ENCODE results near the gene UBXN1.
A peak's percentile ranks its signal among the peaks of the same experiment; 100 is the strongest.
"Not testable (repeated sequence)": the region's sequence is repeated elsewhere in the genome, so short reads cannot be mapped to it uniquely, and the experiment has no call there.

UBXN1 gene

GRCh38 chr11:62707277-62707861 is 28.5 kb upstream of the UBXN1 start, which contains the start of the genes BSCL2 and GNG3:
Gene BSCL2 (minus strand): TSS chr11:62707424. CDS start chr11:62707195, 229 bp downstream.
Gene GNG3 (plus strand): TSS chr11:62707676. CDS start chr11:62708296, 620 bp downstream.
- peak; percentile 90 for DNase-seq

DNA sequence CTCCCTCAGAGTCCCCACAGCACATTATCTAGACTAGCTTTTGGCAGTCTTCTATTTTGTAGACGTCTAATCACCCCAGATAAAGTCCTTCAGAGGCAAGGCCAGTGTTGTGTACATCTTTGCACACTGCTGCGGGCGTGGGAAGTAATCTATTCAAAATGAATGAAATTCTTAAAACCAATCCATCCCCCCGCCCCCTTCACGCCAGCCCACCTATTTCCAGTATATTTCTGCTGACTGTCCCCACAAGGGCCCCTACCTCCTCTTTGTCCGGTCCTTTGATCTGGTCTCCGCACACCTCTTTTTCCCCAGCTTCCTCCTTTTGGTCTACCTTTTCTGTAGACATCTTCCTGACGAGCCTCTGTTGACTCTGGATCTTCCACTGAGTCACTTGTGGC is 28.0 kb upstream of the UBXN1 start:
- no peak for DNase-seq

- DNase-seq = peak; percentile 82 to 95
Measured at GRCh38 chr11:62705880-62706849, 27.3 kb upstream of the UBXN1 start.

- DNase-seq = peak; percentile 29 to 70
Measured at GRCh38 chr11:62705413-62705812, 26.5 kb upstream of the UBXN1 start.

GRCh38 chr11:62703921-62704320 is 25.0 kb upstream of the UBXN1 start:
- not testable (repeated sequence) for DNase-seq

DNA sequence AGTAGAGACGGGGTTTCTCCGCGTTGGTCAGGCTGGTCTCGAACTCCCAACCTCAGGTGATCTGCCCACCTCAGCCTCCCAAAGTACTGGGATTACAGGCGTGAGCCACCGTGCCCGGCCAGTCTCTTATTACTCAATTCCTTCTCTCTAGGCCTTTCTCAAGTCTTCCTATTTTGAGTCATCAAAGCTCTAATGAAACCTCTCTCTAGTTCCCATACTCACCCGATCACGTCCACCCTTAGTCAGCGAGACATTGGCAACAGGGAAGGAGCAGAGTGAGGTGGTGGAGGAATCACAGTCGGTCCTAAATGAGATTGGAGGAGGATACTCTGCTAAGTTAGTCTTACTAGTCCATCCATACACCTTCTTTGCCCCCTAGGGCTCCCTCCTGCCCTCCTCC is 23.4 kb upstream of the UBXN1 start:
- no peak for DNase-seq

DNA sequence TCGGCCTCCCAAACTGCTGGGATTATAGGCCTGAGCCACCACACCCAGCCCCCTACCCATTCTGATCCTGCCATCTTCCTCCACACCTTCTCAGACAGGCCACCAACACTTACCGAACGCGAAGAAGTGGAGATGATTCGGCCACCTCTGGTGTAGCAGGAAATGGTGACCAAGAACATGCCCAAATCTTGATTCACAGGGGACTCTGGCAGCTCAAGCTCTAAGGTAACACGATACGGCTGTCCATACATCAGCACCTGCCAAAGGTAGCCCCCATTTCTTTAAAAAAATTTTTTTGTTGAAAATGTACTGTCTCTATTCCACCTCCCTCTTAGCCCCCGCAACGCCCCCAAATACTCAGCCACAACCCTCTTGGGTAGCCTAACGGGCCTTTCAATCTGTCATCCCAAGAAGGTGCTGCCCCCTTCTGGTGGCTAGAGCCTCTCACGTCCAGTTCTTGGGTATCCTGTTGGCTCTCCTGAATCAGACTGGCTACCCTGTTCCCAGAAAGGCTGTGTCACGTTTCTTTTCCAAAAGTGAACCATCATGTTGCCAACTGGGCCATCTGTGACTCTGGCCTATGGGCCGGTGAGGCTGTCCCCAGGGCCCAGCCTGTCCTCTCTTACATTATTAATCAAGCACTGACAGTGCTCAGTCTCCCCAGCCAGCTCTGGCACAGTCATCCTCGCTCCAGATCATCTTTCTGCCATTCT is 15.7 kb upstream of the UBXN1 start:
- DNase-seq = peak; percentile 42 to 80

GRCh38 chr11:62693624-62694023 is 14.8 kb upstream of the UBXN1 start:
- not testable (repeated sequence) for DNase-seq

DNA sequence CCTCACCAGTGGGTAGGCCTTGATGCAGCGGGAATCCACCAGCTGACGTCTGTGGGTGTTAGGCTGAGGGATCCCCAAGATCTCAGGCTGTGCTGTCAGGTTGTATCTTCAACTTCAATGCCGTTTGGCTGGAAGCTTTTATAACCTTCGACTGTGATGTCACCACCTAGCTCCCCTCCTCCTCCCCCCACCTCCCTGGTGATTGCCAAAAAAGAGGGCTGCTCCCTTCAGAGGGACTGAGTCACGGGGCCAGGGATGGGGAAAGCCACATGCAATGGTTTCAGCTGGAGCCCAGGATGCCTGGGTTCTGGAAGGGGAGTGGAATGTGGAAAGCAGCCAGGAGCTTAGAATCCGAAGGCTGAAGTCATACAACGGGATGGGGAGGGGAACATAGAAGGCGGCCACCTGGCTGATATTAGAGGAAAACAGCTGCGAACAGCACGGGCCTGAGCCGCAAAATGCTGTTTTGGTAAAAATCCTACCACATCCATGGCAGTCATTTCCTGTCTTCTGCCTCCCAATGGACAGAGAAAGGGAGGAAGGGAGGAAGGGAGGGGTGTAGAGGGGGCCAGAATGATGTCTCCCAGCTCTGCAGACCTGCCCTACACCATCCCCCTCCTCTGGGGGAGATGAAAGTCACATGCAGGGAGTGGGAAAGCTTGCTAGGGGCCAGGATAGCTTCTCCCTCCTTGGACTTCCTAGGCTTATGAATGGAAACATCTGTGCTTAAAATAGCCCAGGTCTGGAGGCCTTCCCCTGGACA is 10.7 kb upstream of the UBXN1 start, which contains the start of gene LRRN4CL:
Gene LRRN4CL (minus strand): TSS at position 110 of the 763 bp plus-strand sequence. CDS start 1,022 bp downstream, outside the sequence.
- no peak for DNase-seq

DNA sequence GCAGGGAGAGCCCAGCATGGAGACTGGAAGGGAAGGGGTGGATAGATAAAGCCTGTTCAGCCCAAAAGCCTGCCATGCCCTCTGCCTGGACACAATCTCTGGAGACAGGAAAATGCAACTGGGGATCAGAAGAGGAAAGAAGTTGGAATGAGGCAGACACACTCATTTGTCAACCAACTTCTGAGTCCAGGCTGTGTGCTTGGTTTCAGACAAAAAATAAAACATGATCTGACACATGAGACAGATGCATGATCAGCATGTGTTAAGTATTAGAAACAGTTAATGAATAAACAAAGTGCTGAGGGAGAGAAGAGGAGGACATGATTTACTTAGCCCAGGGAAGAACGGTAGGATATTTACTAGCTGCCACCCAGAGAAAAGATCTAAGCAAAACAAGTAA is 9.6 kb upstream of the UBXN1 start:
- no peak for DNase-seq

DNA sequence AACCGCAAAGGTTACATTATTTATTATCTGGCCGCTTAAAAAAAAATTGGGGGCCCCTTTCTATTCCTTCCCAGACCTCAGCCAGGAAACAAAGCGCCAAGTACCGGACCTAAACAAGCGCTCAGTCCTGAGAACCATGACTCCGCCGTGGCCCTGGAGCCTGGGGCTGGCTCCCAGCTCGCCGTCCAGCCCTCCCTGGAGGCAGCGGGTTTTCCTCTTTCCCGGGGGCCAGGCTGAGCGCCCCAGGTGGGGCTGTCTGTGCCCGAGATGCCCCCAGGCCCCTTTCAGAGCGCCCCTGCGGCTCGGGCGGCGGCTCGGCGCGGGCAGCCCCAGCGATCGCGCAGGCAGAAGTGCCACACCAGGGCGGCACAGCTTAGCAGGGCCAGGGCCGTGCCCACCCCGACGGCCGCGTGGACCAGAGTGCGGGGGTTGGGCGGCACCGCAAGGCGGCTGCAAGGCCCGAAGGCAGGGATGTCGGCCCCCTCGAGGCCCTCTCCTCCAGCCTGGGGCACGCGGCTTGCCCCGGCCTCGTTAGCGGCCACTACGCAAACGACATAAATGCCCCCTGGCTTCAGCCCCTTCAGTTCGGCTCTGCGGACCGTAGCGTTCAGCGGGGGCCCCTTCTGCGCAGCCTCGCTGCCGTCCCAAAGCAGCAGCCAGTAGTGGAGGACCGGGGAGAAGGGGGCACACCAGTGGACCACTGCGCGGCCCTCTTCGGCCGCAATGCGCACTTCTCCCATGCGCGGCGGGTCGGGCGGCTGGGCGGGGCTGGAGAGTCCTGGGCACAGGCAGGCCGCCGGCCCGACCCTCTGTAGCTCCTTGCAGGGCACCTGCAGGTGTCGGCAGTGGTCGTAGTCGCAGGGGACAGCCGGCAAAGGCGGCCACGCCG is 8.9 kb upstream of the UBXN1 start:
- no peak for DNase-seq

DNA sequence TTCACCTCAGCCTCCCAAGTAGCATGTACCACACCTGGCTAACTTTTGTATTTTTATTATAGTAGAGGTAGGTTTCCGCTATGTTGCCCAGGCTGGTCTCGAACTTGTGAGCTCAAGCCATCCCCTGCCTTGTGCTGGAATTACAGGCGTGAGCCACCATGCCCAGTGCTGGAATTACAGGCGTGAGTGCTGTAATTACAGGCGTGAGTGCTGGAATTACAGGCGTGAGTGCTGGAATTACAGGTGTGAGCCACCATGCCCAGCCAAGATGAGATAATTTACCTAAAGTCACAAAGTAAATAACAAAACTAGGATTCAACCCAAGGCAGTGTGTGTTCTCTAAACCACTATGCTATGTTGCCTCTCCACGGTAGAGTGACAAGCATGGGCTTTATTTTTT is 3.6 kb upstream of the UBXN1 start:
- no peak for DNase-seq

GRCh38 chr11:62680825-62681240 is 2.0 kb upstream of the UBXN1 start:
- DNase-seq = peak; percentile 76

DNA sequence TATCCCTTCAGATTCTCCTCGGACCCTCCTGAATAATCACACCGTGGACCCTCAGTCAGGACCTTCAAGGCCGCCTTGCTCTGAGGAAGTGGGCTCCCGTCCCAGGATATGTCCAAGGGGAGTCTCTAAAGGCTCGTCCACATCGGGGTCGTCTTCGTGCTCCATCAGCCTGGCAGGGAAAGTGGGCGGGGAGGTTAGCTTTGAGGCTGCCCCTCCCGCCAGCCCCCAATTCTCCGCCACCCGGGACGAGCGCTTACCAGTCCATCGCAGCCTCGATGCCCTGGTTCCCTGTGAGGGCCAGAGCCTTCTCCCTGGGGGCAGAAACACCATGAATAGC is 472 bp downstream of the UBXN1 start:
- DNase-seq = no peak

GRCh38 chr11:62677714-62678113 is 1.2 kb downstream of the UBXN1 start:
- no peak for DNase-seq

DNA sequence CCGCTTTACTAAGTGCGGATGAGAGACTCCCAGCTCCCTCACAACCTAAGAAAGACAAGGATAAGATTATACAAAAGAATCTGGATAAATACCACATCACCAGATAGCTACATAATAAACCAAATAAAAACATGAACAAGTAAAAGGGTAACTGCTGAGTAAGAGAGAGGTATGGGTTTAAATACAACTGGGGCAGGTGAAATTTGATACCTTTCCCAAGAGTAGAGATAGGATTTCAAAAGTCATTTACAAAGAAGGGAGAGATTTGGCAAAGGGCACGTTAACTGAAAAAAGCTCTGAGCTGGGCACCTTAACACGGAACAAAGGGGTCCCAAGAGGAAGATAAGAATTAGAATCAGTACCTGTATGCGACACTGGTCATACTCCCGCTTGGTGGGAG is 1.7 kb downstream of the UBXN1 start:
- DNase-seq = no peak

GRCh38 chr11:62676698-62677097 is 2.2 kb downstream of the UBXN1 start:
- no peak for DNase-seq

DNA sequence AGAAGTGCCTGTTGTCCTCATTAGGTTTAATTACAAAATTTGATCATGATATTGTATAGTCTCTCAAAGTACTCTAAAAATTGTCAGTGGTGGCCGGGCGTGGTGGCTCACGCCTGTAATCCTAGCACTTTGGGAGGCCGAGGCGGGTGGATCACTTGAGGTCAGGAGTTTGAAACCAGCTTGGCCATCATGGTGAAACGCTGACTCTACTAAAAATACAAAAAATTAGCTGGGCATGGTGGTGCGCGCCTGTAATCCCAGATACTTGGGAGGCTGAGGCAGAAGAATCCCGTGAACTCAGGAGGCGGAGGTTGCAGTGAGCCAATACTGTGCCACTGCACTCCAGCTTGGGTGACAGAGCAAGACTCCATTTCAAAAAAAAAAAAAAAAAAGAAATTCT is 3.5 kb downstream of the UBXN1 start:
- DNase-seq = not testable (repeated sequence)

DNA sequence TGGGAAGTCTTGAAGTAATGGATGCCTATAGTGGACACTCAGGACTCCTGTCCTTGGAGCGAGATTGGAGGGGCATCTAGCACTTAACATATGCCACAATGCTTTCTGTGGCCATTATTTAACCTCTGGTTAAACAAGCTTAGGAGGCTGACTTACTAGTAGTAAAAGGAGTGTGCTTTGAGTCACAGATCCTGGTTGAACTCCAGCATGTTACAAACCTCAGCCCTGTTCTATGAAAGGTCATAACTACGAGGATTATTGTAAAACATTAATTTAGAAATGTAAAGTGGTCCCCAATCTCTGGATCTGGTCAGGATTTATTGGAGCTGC is 5.7 kb downstream of the UBXN1 start:
- DNase-seq = no peak

DNA sequence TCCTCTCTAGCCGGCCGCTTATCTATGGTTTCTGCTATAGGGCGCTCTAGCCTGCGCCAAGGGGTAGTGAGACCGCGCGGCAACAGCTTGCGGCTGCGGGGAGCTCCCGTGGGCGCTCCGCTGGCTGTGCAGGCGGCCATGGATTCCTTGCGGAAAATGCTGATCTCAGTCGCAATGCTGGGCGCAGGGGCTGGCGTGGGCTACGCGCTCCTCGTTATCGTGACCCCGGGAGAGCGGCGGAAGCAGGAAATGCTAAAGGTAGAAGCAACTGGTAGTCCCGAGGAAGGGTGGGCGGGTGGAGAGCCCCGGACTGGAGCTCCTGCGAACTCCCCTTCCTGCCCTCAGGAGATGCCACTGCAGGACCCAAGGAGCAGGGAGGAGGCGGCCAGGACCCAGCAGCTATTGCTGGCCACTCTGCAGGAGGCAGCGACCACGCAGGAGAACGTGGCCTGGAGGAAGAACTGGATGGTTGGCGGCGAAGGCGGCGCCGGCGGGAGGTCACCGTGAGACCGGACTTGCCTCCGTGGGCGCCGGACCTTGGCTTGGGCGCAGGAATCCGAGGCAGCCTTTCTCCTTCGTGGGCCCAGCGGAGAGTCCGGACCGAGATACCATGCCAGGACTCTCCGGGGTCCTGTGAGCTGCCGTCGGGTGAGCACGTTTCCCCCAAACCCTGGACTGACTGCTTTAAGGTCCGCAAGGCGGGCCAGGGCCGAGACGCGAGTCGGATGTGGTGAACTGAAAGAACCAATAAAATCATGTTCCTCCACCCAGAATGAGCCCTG is 7.1 kb downstream of the UBXN1 start, which contains the start of the genes LBHD1 and UQCC3:
Gene LBHD1 (minus strand): TSS at position 660 of the 782 bp plus-strand sequence. CDS start 2,236 bp downstream, outside the sequence.
Gene UQCC3 (plus strand): TSS at position 66 of the 782 bp plus-strand sequence. CDS start 73 bp downstream, at position 139.
- DNase-seq = peak; percentile 70 to 88

DNA sequence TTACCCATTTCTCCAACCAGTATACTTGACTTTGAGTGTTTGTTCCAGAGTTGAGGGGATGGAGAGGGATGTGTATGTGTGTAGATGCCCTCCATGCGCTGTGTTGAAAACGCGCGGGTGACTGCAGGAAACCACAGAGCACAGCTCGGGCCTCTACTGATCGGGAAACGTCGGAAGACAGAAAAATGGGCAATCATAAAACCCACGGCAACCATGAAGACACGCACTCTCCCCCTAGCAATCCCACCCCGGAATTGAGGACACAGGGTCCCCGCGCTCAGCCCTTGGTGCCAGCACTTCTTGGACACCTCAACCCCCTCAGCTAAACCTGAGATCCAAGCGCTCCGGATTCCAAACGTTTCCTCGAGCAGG is 7.7 kb downstream of the UBXN1 start:
- DNase-seq = no peak
